Calu3 (cell line): ENCODE measurements around the gene KCNH6. TPM values are rescaled to one million over a fixed set of nuclear protein-coding genes. Genes with fewer than 3 reads are reported as not detected.

Experiments
- BruUV-seq: library from RNA; stranded (reverse); fragments of 400-500 nt; replicated peaks from 2 replicates; lab custom pipeline; 2021; lab: Mats Ljungman, UMichigan
- CTCF ChIA-PET: fragments of 300-600 bp; sonication (Branson Sonifier 250); formaldehyde crosslinking; loops from one replicate; lab custom pipeline; 2022; ENCODE audit warnings: antibody characterized with exemption; lab: Charles Lee
- DNase-seq: peaks from one replicate; pipeline ENCODE4 v3.0.0; 2022
- H3K27ac Mint-ChIP-seq: one replicate; pipeline ENCODE4 v1.8.0; 2022; ENCODE audit warnings: mixed read lengths; ENCODE audit not compliant: unreplicated experiment
- H3K27me3 Mint-ChIP-seq: one replicate; pipeline ENCODE4 v1.8.0; 2022; ENCODE audit warnings: mixed read lengths; ENCODE audit not compliant: unreplicated experiment
- H3K36me3 Mint-ChIP-seq: one replicate; pipeline ENCODE4 v1.8.0; 2022; ENCODE audit warnings: mild to moderate bottlenecking, moderate library complexity, mixed read lengths; ENCODE audit not compliant: insufficient read depth, unreplicated experiment
- H3K4me1 Mint-ChIP-seq: one replicate; pipeline ENCODE4 v1.8.0; 2022; ENCODE audit warnings: mild to moderate bottlenecking, low read depth, mixed read lengths; ENCODE audit not compliant: unreplicated experiment
- H3K4me3 Mint-ChIP-seq: one replicate; pipeline ENCODE4 v1.8.0; 2022; ENCODE audit warnings: mild to moderate bottlenecking, low read depth, moderate library complexity, mixed read lengths; ENCODE audit not compliant: unreplicated experiment
- H3K9me3 Mint-ChIP-seq: one replicate; pipeline ENCODE4 v1.8.0; 2022; ENCODE audit warnings: low read depth, mixed read lengths; ENCODE audit not compliant: unreplicated experiment
- CTCF ChIP-seq: fragments of 200-600 bp; IDR thresholded peaks from one replicate; pipeline ENCODE4 v1.8.0; 2022; ENCODE audit warnings: antibody characterized with exemption; ENCODE audit not compliant: unreplicated experiment
- intact Hi-C: fragments of 100-400 bp; cut with micrococcal nuclease; formaldehyde crosslinking; loops from one replicate; pipeline ENCODE4 v1.10.0; 2022; ENCODE audit not compliant: unreplicated experiment
- total RNA-seq: library from RNA; stranded (reverse); gene quantifications from 2 replicates; pipeline ENCODE4 v1.2.3, GENCODE V29; 2022

Gene KCNH6
- total RNA-seq, 1 experiment from 2014 or later = not detected

DNA sequence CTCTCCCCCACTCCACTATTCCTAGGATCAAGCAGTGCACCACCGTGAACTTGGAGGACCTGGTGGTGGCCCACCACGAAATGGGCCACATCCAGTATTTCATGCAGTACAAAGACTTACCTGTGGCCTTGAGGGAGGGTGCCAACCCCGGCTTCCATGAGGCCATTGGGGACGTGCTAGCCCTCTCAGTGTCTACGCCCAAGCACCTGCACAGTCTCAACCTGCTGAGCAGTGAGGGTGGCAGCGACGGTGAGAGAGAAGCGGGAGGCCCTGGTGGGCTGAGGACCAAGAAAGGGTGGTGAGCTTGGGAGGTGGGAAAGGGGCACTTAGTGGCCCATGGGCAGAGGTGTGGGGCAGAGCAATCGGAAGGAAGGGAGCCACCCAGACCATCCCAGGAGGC, 29.7 kb upstream of the KCNH6 start:
- Mint-ChIP-seq H3K36me3 (no peaks in the 10 kb centered on the region), H3K4me1 (no peaks in the 10 kb centered on the region), H3K27ac (no peak overlapping the region), H3K27me3 (no peaks in the 10 kb centered on the region), H3K9me3 (no peaks in the 10 kb centered on the region), H3K4me3 (no peak overlapping the region)
- no peak for DNase-seq
- intact Hi-C loops = no loop called here
- CTCF ChIA-PET = no interaction called here
- no TSS peak for BruUV-seq
- TF ChIP-seq CTCF = no peak

- no peaks in the 10 kb centered on the region for H3K27me3 Mint-ChIP-seq
- no peak for DNase-seq
- H3K4me1 Mint-ChIP-seq = no peaks in the 10 kb centered on the region
- TF ChIP-seq CTCF = no peak
- H3K9me3 Mint-ChIP-seq = no peaks in the 10 kb centered on the region
- H3K36me3 Mint-ChIP-seq = no peaks in the 10 kb centered on the region
- intact Hi-C loops = no loop called here
- no peak overlapping the region for H3K4me3 Mint-ChIP-seq
- no peak overlapping the region for H3K27ac Mint-ChIP-seq
- CTCF ChIA-PET = no interaction called here
- no TSS peak for BruUV-seq
Observed at GRCh38 chr17:63494300-63494928, 28.7 kb upstream of the KCNH6 start.

- CTCF ChIA-PET = no interaction called here
Observed at GRCh38 chr17:63495491-63495890, 27.7 kb upstream of the KCNH6 start.

DNA sequence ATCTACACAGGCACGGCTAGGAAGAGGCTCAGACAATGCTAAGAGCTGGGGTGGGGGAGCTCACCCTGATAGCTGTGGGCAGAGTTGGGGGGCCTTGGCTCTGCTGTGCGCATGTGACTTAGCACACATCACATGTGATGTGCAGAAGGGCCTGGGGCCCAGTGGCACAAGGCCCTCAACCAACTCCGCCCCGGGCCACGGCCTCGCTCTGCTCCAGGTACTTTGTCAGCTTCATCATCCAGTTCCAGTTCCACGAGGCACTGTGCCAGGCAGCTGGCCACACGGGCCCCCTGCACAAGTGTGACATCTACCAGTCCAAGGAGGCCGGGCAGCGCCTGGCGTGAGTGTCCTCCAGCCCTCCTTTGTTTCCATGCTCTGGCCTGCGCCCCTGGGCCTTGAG, 27.0 kb upstream of the KCNH6 start:
- no peak overlapping the region for H3K27ac Mint-ChIP-seq
- TF ChIP-seq CTCF = no peak
- H3K4me1 Mint-ChIP-seq = no peaks in the 10 kb centered on the region
- intact Hi-C loops = no loop called here
- no TSS peak for BruUV-seq
- CTCF ChIA-PET = interaction anchor here (0.6 kb wide), 1 partner anchor 258 kb away, joined by 3 read pairs; no protein-coding TSS in a partner anchor
- peaks cover 10% of the 10 kb centered on the region for H3K27me3 Mint-ChIP-seq
- H3K4me3 Mint-ChIP-seq = no peak overlapping the region
- H3K9me3 Mint-ChIP-seq = no peaks in the 10 kb centered on the region
- no peaks in the 10 kb centered on the region for H3K36me3 Mint-ChIP-seq
- no peak for DNase-seq

More at GRCh38 chr17:63495491-63495890, 27.7 kb upstream of the KCNH6 start:
- Mint-ChIP-seq H3K36me3 (no peaks in the 10 kb centered on the region), H3K27me3 (peaks cover 3% of the 10 kb centered on the region), H3K9me3 (no peaks in the 10 kb centered on the region), H3K4me3 (no peak overlapping the region), H3K4me1 (no peaks in the 10 kb centered on the region), H3K27ac (no peak overlapping the region)
- TF ChIP-seq CTCF = no peak
- no peak for DNase-seq
- no TSS peak for BruUV-seq
- intact Hi-C loops = no loop called here
